ENCODE results near the gene FLYWCH2. TPM values are rescaled to one million over a fixed set of nuclear protein-coding genes. Genes with fewer than 3 reads are reported as not detected.

FLYWCH2 gene
- total RNA-seq, 1 experiment from 2014 or later = 16.5 TPM

DNA sequence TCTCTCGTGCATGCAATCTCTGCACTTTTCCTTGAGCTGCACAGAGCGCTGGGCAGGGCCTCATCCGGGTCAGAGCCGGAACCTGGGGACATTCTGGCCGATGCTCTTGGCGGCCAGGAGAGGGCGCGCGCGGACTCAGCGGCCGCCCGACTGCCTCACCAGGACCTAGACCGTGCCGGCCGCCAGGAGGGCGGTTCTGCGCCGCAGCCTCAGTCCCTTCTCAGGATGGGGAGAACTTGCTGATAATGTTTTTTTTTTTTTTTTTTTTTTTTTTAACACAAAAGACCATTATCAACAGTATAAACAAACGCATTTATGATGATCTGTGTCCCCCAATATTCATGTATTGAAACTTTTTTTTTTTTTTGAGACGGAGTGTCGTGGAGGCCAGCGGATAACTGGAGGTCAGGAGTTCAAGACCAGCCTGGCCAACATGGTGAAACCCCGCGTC, 8.1 kb upstream of the FLYWCH2 start:
- Histone ChIP-seq H3K27me3 (ENCODE audit: insufficient read depth, low read length) (no peaks in the 10 kb centered on the region), H3K23me2 (ENCODE audit: insufficient read length, low read depth, low read length, poor library complexity, severe bottlenecking) (no peaks in the 10 kb centered on the region), H3K9me3 (ENCODE audit: control insufficient read depth, low read depth, low read length) (no peaks in the 10 kb centered on the region), H3T11ph (ENCODE audit: low read length) (no peak overlapping the region), H3K9ac (ENCODE audit: extremely low read depth, insufficient read length, low read length) (no peak overlapping the region), H2BK5ac (ENCODE audit: insufficient read length, low read length) (no peak overlapping the region), H3K27ac (ENCODE audit: insufficient read length, low read depth, low read length) (no peak overlapping the region), H2BK15ac (ENCODE audit: low read depth, low read length) (no peak overlapping the region), H2BK12ac (ENCODE audit: insufficient read length, low read depth, low read length) (no peak overlapping the region), H3K23ac (ENCODE audit: insufficient read length, low read depth, low read length) (no peak overlapping the region), H3K18ac (ENCODE audit: insufficient read length, low read depth, low read length) (no peak overlapping the region), H3K79me1 (ENCODE audit: insufficient read depth, low read depth, low read length, poor library complexity, severe bottlenecking) (no peaks in the 10 kb centered on the region), H4K8ac (replicated peaks; ENCODE audit: insufficient read length, low read depth, low read length) (no peak overlapping the region), H2AFZ (ENCODE audit: low read length) (no peak overlapping the region), H4K5ac (ENCODE audit: insufficient read length, low read depth, low read length) (no peak overlapping the region), H3K4me1 (ENCODE audit: insufficient read depth, low read length) (0 out of 2 replicates have a peak, but pooled peaks cover 1% of the 10 kb centered on the region), H2AK5ac (ENCODE audit: insufficient read length, low read length) (no peak overlapping the region), H3K4me2 (ENCODE audit: insufficient read depth, insufficient read length, low read length) (no peak overlapping the region), H3K14ac (ENCODE audit: insufficient read depth, low read length) (no peak overlapping the region), H3K79me2 (ENCODE audit: insufficient read depth, low read length) (no peaks in the 10 kb centered on the region), H4K20me1 (ENCODE audit: control insufficient read depth, insufficient read depth, insufficient read length) (no peaks in the 10 kb centered on the region), H3K56ac (ENCODE audit: insufficient read length, low read depth, low read length) (no peak overlapping the region), H3K4ac (ENCODE audit: low read depth, low read length) (no peak overlapping the region), H4K91ac (ENCODE audit: insufficient read length, low read depth, low read length) (no peak overlapping the region), H2BK120ac (ENCODE audit: low read depth, low read length, poor library complexity, severe bottlenecking) (no peak overlapping the region), H2BK20ac (ENCODE audit: low read depth, low read length, poor library complexity, severe bottlenecking) (no peak overlapping the region)
- Mint-ChIP-seq H3K4me1 (peaks cover 0 to 7% of the 10 kb centered on the region in 2 experiments; a peak in 2 of 4 replicates), H3K36me3 (ENCODE audit: insufficient read depth in 1 of 3, low read depth in 3 of 3) (no peaks in the 10 kb centered on the region), H3K27me3 (ENCODE audit: low read depth) (peaks cover 39% of the 10 kb centered on the region), H3K27ac (no peak overlapping the region), H3K4me3 (no peak overlapping the region), H3K9me3 (peaks cover 0 to 4% of the 10 kb centered on the region in 2 experiments; a peak in 3 of 5 replicates)
- DNase-seq = peak; percentile 85
- peak; percentile 97 for TF ChIP-seq CTCF (conservative IDR thresholded peaks at IDR 0.05)
- WGBS (ENCODE audit: extremely low coverage, insufficient read length, low lambda C conversion rate) = no CpG with 5 or more reads among the region's 25 CpGs

Measured in H9 (cell line).